HepG2 (cell line): ENCODE data around the gene PPP3CB. TPM values are rescaled to one million over a fixed set of nuclear protein-coding genes. Genes with fewer than 3 reads are reported as not detected.

ENCODE experiments used
- ATAC-seq: fragments of 200-7000 bp; cut with Tn5 transposase; 3 replicates; pipeline ENCODE4 v1.9.1; 2020; ENCODE audit warnings: mild to moderate bottlenecking, moderate library complexity
- BruUV-seq: library from RNA; stranded (reverse); fragments of 400-500 nt; replicated peaks from 2 replicates; lab custom pipeline; 2021; lab: Mats Ljungman, UMichigan
- CTCF ChIA-PET: fragments of 300-600 bp; formaldehyde crosslinking; extraction: SDS; loops from one replicate; lab custom pipeline; 2021; ENCODE audit warnings: low total read pairs, inconsistent platforms, low intra/inter-chr PET ratio; lab: Yijun Ruan, JAX
- POLR2A ChIA-PET: fragments of 350-600 bp; sonication (Branson Sonifier 250); formaldehyde crosslinking; loops from one replicate; lab custom pipeline; 2020; ENCODE audit warnings: antibody characterized with exemption, inconsistent platforms; lab: Yijun Ruan, JAX
- DNase-seq: peaks from one replicate; pipeline ENCODE4 v3.0.0-alpha.2; 2015; ENCODE audit warnings: low spot score
- FAIRE-seq: peaks from 3 replicates; lab custom pipeline; 2011; peaks lifted over from hg19 to GRCh38; lab: Jason Lieb, UNC
- H2AFZ ChIP-seq: one replicate; pipeline ENCODE4 v1.6.1; 2011; ENCODE audit warnings: low read length, inconsistent platforms
- H3K27ac ChIP-seq: fragments of 300-600 bp; 3 replicates; pipeline ENCODE4 v1.8.0; 2011; ENCODE audit warnings: mixed run types, mild to moderate bottlenecking, mixed read lengths, low read length, inconsistent platforms; ENCODE audit not compliant: insufficient read depth; ENCODE audit errors: extremely low read length
- H3K27me3 ChIP-seq, 2 experiments: fragments of 200-600 bp in 1 of 2; 2 replicates in 1 of 2; 3 replicates in 1 of 2; pipeline versions ENCODE4 v1.6.0 to v1.8.0; 2011; ENCODE audit warnings: low read length in 2 of 2, mild to moderate bottlenecking in 2 of 2, moderate library complexity in 2 of 2, inconsistent platforms in 1 of 2; ENCODE audit not compliant: insufficient read depth in 2 of 2, control insufficient read depth in 1 of 2
- H3K36me3 ChIP-seq, 2 experiments: fragments of 200-600 bp in 1 of 2; replicated peaks in 1 of 2; 2 replicates in 1 of 2; 3 replicates in 1 of 2; pipeline versions ENCODE4 v1.5.1 to v1.8.0; 2011; ENCODE audit warnings: low read length in 2 of 2, inconsistent platforms in 1 of 2; ENCODE audit not compliant: insufficient read depth in 2 of 2, control insufficient read depth in 1 of 2
- H3K4me1 ChIP-seq: 2 replicates; pipeline ENCODE4 v1.5.1; 2012; ENCODE audit warnings: low read length, inconsistent platforms; ENCODE audit not compliant: insufficient read depth
- H3K4me2 ChIP-seq: 2 replicates; pipeline ENCODE4 v1.6.0; 2011; ENCODE audit warnings: low read depth, low read length, inconsistent platforms
- H3K4me3 ChIP-seq, 3 experiments: fragments of 200-600 bp in 1 of 3; sonication (generic), shearing (Covaris generic) in 1 of 3; replicated peaks in 1 of 3; 2 replicates each; pipeline ENCODE4 v1.5.1; 2011 to 2016; ENCODE audit warnings: low read length in 3 of 3, inconsistent platforms in 2 of 3, low read depth in 2 of 3, mild to moderate bottlenecking in 2 of 3, control low read depth in 1 of 3, mixed read lengths in 1 of 3; ENCODE audit not compliant: insufficient read depth in 1 of 3
- H3K79me2 ChIP-seq: one replicate; pipeline ENCODE4 v1.6.1; 2011; ENCODE audit warnings: low read length, inconsistent platforms; ENCODE audit not compliant: insufficient read depth
- H3K9ac ChIP-seq: 2 replicates; pipeline ENCODE4 v1.6.0; 2011; ENCODE audit warnings: mild to moderate bottlenecking, low read depth, low read length, inconsistent platforms; ENCODE audit not compliant: insufficient read depth
- H3K9me3 ChIP-seq: 2 replicates; pipeline ENCODE4 v1.5.1; 2012; ENCODE audit warnings: mild to moderate bottlenecking, low read length
- H4K20me1 ChIP-seq: 2 replicates; pipeline ENCODE4 v1.6.0; 2011; ENCODE audit warnings: inconsistent platforms, mild to moderate bottlenecking, low read length, moderate library complexity; ENCODE audit not compliant: insufficient read depth
- BCLAF1 ChIP-seq: fragments of 450-650 bp; IDR thresholded peaks from 2 replicates; pipeline ENCODE4 v1.6.1; 2017; ENCODE audit warnings: mild to moderate bottlenecking
- BORCS8-MEF2B ChIP-seq: sonication (generic); formaldehyde crosslinking; IDR thresholded peaks from 2 replicates; pipeline ENCODE4 v1.8.0; 2022; ENCODE audit warnings: mild to moderate bottlenecking, missing genetic modification reagents
- CHD2 ChIP-seq: IDR thresholded peaks from 2 replicates; pipeline ENCODE4 v1.6.1; 2011; ENCODE audit warnings: low read depth, low read length, improper control_type of control experiment
- CREB1 ChIP-seq, 2 experiments: fragments of 450-650 bp in 1 of 2; IDR thresholded peaks; 2 replicates each; pipeline ENCODE4 v1.6.1; 2016 to 2017; ENCODE audit warnings: control low read depth in 1 of 2, mild to moderate bottlenecking in 1 of 2, missing compliant biosample characterization in 1 of 2, missing genetic modification characterization in 1 of 2
- DMTF1 ChIP-seq: sonication (generic); formaldehyde crosslinking; IDR thresholded peaks from 2 replicates; pipeline ENCODE4 v1.4.0; 2020; ENCODE audit warnings: mild to moderate bottlenecking, missing genetic modification reagents
- DNMT1 ChIP-seq: sonication (generic); formaldehyde crosslinking; IDR thresholded peaks from 2 replicates; pipeline ENCODE4 v1.5.1; 2020; ENCODE audit warnings: mild to moderate bottlenecking, missing genetic modification reagents
- DR1 ChIP-seq: sonication (generic); formaldehyde crosslinking; IDR thresholded peaks from 2 replicates; pipeline ENCODE4 v1.8.0; 2021; ENCODE audit warnings: mild to moderate bottlenecking, missing genetic modification reagents, inconsistent platforms
- IKZF4 ChIP-seq: sonication (generic); formaldehyde crosslinking; IDR thresholded peaks from 2 replicates; pipeline ENCODE4 v1.5.1; 2020; ENCODE audit warnings: borderline replicate concordance, mild to moderate bottlenecking, low read depth, missing genetic modification reagents; ENCODE audit errors: not compliant biosample characterization
- KDM5B ChIP-seq: sonication (generic); formaldehyde crosslinking; IDR thresholded peaks from 2 replicates; pipeline ENCODE4 v1.4.0; 2020; ENCODE audit warnings: missing genetic modification reagents, mild to moderate bottlenecking, borderline replicate concordance
- MAX ChIP-seq: IDR thresholded peaks from 2 replicates; pipeline ENCODE4 v1.6.1; 2012; ENCODE audit warnings: inconsistent platforms
- MYC ChIP-seq: sonication (generic); formaldehyde crosslinking; IDR thresholded peaks from 2 replicates; pipeline ENCODE4 v1.9.0; 2021; ENCODE audit warnings: missing genetic modification reagents, borderline replicate concordance
- NR2C2 ChIP-seq: sonication (generic); formaldehyde crosslinking; IDR thresholded peaks from 2 replicates; pipeline ENCODE4 v1.4.0; 2020; ENCODE audit warnings: missing genetic modification reagents, mild to moderate bottlenecking, moderate library complexity, borderline replicate concordance
- PHB2 ChIP-seq: fragments of 450-650 bp; IDR thresholded peaks from 2 replicates; pipeline ENCODE4 v1.6.1; 2018; ENCODE audit not compliant: partially characterized antibody
- TEF ChIP-seq: sonication (generic); formaldehyde crosslinking; IDR thresholded peaks from 2 replicates; pipeline ENCODE4 v1.5.0; 2020; ENCODE audit warnings: missing genetic modification reagents
- ZFX ChIP-seq: sonication (generic); formaldehyde crosslinking; IDR thresholded peaks from 2 replicates; pipeline ENCODE4 v1.4.0; 2020; ENCODE audit warnings: mild to moderate bottlenecking, low read depth, missing genetic modification reagents, moderate library complexity
- ZSCAN20 ChIP-seq: sonication (generic); formaldehyde crosslinking; IDR thresholded peaks from 2 replicates; pipeline ENCODE4 v1.4.0; 2020; ENCODE audit warnings: missing genetic modification reagents, mild to moderate bottlenecking, borderline replicate concordance
- WGBS: methylation state at CpG from one replicate; pipeline ENCODE4 v1.1.6; 2017; ENCODE audit warnings: low lambda C conversion rate; 5-methylcytosine and 5-hydroxymethylcytosine counted together
- in situ Hi-C: cut with HindIII; loops from 2 replicates; pipeline ENCODE4 v1.10.0; 2017; ENCODE audit warnings: low pct_unique_long_range_greater_than_20kb; ENCODE audit not compliant: extremely low pct_ligation_motif_present
- intact Hi-C: fragments of 100-400 bp; cut with micrococcal nuclease; formaldehyde crosslinking; loops from one replicate; pipeline ENCODE4 v1.10.0; 2022; ENCODE audit not compliant: unreplicated experiment
- polyA plus RNA-seq, 8 experiments: library from polyadenylated mRNA; depleted of rRNA in 3 of 8; stranded (reverse) in 7 of 8; unstranded in 1 of 8; fragments of >200 nt; fragmentation: Illumina TruSeq in 4 of 8; extraction: Trizol in 4 of 8; gene quantifications; 2 replicates each; pipeline versions ENCODE4 v1.2.1 to v1.2.3, GENCODE V29; 2011 to 2016; ENCODE audit warnings: low read depth in 4 of 8, missing spikeins in 1 of 8, mixed read lengths in 1 of 8; ENCODE audit not compliant: insufficient read depth in 1 of 8
- total RNA-seq, 5 experiments: library from RNA; depleted of rRNA; stranded (reverse); fragments of >200 nt; fragmentation: Illumina TruSeq; extraction: Trizol; gene quantifications; 2 replicates each; pipeline ENCODE4 v1.2.3, GENCODE V29; 2016; ENCODE audit warnings: low read depth in 1 of 5

PPP3CB gene
- total and polyA plus RNA-seq, 2 of the 13 experiments (the other 11 are each of a cell fraction or from before 2014, with no cell fraction given), result 8.7 to 11.4 TPM

- no peak for TF ChIP-seq MAX
- no peak for TF ChIP-seq DR1 (CRISPR knock-in tag)
- TF ChIP-seq CHD2, result no peak
- no peak for TF ChIP-seq BCLAF1
- TF ChIP-seq ZFX (CRISPR knock-in tag), result no peak
- TF ChIP-seq, all 625 proteins: peak for 0
Measured at GRCh38 chr10:73519336-73519735, 23.5 kb upstream of the PPP3CB start (continued).

- H2AFZ ChIP-seq, result no peak overlapping the region
- no peak for FAIRE-seq
- H3K4me3 ChIP-seq, result no peak overlapping the region
- H3K27ac ChIP-seq, result no peak overlapping the region
- H3K36me3 ChIP-seq, result peaks cover 21 to 38% of the 10 kb centered on the region in 2 experiments; a peak in 4 of 5 replicates
- H3K9me3 ChIP-seq, result no peaks in the 10 kb centered on the region
- H3K4me2 ChIP-seq, result no peak overlapping the region
- H3K4me1 ChIP-seq, result no peaks in the 10 kb centered on the region
- H3K79me2 ChIP-seq, result no peaks in the 10 kb centered on the region
- intact Hi-C loops (no loop called here), in situ Hi-C loops (no loop called here)
- DNase-seq, result no peak
- ATAC-seq, result no peak
- H3K9ac ChIP-seq, result no peak overlapping the region
- ChIA-PET POLR2A (interaction anchor here (1.1 kb wide), 1 partner anchor 22 kb away, joined by 3 read pairs; no protein-coding TSS in a partner anchor), CTCF (no interaction called here)
- TSS peak; percentile 42 for BruUV-seq
- H4K20me1 ChIP-seq, result no peaks in the 10 kb centered on the region
- no peak for TF ChIP-seq DNMT1 (CRISPR knock-in tag)
- TF ChIP-seq IKZF4 (CRISPR knock-in tag), result no peak
- no peak for TF ChIP-seq TEF
- no peak for TF ChIP-seq DMTF1 (CRISPR knock-in tag)
- no peak for TF ChIP-seq PHB2
- no peak for TF ChIP-seq BORCS8-MEF2B (CRISPR knock-in tag)
- TF ChIP-seq ZSCAN20 (CRISPR knock-in tag), result no peak
- TF ChIP-seq MYC (CRISPR knock-in tag), result no peak
- TF ChIP-seq NR2C2, result no peak
- no peak for TF ChIP-seq KDM5B (CRISPR knock-in tag)
- no peak for TF ChIP-seq CREB1 (IDR thresholded peaks at IDR 0.05)
- no peak for TF ChIP-seq CREB1 (CRISPR knock-in tag; IDR thresholded peaks at IDR 0.05)
- no peaks in the 10 kb centered on the region for H3K27me3 ChIP-seq
- WGBS, result 88% methylated on average over 4 of the region's 4 CpGs
Measured at GRCh38 chr10:73517166-73517888, 21.5 kb upstream of the PPP3CB start.
